OCI-LY7 (cell line): ENCODE data around the gene IGF2BP2.
"Not testable (repeated sequence)": the region's sequence is repeated elsewhere in the genome, so short reads cannot be mapped to it uniquely, and the experiment has no call there.

ENCODE experiments used
- EZH2phosphoT487 ChIP-seq: fragments of 200-600 bp; sonication (generic); IDR thresholded peaks from 2 replicates; pipeline ENCODE4 v1.6.1; 2018; ENCODE audit warnings: low read depth, borderline replicate concordance, mild to moderate bottlenecking, mixed run types, antibody characterized with exemption, low read length, moderate library complexity, mixed read lengths
- TF ChIP-seq, protein P1 (sequence below): fragments of 200-600 bp; sonication (generic); conservative IDR thresholded peaks from 2 replicates; pipeline ENCODE4 v1.5.1; 2014; ENCODE audit warnings: mild to moderate bottlenecking, antibody characterized with exemption, low read length, moderate library complexity, mixed read lengths

DNA sequence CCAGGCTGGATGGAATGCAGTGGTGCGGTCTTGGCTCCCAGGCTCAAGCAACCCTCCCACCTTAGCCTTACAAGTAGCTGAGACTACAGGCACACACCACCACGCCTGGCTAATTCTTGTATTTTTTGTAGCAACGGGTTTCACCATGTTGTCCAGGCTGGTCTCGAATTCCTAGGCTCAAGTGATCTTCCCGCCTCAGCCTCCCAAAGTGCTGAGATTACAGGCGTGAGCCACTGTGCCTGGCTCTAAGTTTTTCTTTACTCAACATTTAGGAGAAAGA is 26.1 kb downstream of the IGF2BP2 start:
- TF ChIP-seq, protein P1, sequence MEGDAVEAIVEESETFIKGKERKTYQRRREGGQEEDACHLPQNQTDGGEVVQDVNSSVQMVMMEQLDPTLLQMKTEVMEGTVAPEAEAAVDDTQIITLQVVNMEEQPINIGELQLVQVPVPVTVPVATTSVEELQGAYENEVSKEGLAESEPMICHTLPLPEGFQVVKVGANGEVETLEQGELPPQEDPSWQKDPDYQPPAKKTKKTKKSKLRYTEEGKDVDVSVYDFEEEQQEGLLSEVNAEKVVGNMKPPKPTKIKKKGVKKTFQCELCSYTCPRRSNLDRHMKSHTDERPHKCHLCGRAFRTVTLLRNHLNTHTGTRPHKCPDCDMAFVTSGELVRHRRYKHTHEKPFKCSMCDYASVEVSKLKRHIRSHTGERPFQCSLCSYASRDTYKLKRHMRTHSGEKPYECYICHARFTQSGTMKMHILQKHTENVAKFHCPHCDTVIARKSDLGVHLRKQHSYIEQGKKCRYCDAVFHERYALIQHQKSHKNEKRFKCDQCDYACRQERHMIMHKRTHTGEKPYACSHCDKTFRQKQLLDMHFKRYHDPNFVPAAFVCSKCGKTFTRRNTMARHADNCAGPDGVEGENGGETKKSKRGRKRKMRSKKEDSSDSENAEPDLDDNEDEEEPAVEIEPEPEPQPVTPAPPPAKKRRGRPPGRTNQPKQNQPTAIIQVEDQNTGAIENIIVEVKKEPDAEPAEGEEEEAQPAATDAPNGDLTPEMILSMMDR, result not testable (repeated sequence)
- TF ChIP-seq EZH2phosphoT487, result not testable (repeated sequence)
